ENCODE results near the gene ASAP3.
"Not testable (repeated sequence)": the region's sequence is repeated elsewhere in the genome, so short reads cannot be mapped to it uniquely, and the experiment has no call there.

The ASAP3 gene

DNA sequence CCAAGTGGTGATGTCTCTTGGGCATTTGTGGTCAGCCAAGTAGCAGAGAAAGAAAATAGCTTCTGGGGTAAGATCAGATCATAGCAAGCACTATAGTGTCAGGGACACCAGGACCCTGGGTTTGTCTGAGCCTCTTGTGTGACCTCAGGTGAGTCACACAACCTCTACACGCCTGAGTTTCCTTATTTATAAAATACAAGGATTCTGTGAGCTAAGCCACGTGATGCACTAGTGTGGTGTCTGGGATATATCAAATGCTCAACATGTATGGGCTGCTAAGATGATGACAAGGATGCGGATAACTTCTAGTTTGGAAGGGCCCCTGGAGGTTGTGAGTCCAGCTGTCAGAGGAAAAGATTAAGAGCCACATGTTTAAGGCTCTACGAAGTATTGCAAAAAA is 89.8 kb downstream of the ASAP3 start:
- DNase-seq, result no peak

DNA sequence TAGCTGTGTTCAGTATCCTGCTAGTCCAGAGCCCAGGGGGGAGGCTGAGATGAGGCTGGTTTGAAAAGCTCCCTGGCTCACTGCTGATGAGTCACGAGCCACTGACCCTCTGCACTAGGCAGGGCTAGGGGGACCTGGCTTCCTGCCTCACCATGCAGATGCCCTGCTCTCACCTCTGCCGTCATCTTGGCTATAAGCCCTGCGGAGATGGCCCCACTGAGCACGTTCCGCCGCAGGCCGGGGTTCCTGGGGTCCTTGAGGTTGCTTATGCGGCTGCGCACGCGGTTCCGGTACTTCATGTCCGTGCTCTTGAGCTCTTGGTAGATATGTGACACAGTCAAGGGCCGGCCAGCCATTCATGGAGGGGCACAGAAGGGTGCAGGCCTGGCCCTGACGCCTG is 90.3 kb downstream of the ASAP3 start:
- no peak for DNase-seq

GRCh38 chr1:23392125-23392855 is 91.7 kb downstream of the ASAP3 start:
- DNase-seq, result no peak

GRCh38 chr1:23389837-23390321 is 94.1 kb downstream of the ASAP3 start:
- DNase-seq, result no peak

DNA sequence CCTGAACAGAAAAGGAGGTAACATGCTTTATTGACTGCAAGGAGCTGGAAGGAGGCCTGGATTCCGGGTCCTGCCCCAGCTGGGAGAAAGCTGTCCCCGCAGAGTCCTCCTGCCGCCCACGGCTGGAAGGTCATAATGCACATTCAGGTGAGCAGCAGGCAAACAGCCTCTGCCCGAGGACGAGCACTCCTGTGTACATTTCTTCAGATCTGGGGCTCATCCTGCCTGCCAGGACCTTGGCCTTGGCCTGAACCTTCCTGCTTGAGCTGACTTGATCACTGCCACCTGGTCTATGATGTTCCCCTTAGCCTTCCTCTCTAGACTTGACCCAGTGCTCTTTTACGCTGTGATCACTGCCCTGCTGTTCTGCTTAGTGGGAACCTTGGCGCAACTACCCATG is 96.5 kb downstream of the ASAP3 start:
- DNase-seq, result no peak

GRCh38 chr1:23385119-23385621 is 98.8 kb downstream of the ASAP3 start:
- DNase-seq, result no peak

DNA sequence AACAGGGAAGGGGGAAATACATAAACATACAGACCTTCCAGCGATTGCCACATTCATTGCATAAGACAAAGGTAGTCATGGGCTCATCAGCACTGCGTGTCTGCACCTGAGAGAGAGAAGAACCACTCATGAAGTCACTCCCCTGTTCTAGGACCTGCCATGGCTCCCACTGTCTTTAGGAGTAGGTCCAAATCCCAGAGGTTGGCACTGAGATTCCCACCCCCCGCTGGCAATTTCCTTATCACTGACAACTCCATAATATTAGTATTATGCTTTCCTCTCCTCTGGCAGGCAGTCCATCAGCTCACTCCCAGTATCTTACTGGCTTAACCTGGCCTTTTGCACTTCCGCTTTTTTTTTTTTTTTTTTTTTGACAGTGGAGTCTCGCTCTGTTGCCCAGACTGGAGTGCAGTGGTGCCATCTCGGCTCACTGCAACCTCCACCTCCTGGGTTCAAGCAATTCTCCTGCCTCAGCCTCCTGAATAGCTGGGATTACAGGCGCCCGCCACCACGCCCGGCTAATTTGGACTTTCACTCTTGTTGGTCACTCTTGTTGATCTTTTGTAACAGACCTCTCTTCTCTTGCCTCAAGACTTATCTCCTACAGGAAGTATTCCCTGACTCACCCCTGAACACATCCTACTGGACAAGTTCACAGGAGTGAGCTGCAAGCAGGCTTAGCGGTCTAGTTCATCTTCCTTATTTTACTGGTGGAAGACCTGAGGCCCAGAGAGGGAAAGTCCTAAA is 99.5 kb downstream of the ASAP3 start:
- DNase-seq, result no peak

DNA sequence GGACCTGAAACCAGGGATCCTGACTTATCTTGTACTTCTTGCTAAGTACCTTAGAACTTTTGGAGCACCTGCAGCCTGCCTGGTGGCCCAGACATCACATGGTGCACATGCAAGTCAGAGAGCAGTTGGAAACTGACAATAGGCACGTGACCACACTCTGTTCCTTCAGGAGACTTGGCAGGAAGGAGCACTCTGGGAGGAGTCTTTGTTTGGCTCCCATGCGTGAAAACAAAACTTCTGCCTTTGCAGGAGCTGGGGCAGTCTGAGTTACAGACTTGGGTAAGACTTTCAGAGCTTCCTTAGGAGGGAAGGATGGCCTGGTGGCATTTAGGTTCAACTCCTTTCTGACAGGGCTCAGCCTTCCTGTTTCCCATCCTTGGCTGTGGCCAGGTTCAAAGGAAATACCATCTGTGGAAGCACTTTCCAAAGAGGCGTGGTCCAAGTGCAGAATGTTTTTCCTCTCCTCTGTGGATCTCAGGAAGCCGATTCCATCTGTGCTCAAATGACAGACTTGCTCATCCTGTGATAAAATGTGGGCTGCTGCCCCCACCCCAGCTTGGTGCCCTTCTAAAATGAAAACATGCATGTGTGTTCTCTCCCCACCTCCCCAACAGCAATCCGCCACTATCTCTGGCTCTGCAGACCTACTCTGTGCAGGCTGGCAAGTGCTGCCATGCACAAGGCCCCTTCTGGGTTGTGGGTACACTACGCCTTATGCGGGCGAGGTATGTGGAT is 100.2 kb downstream of the ASAP3 start:
- no peak for DNase-seq

DNA sequence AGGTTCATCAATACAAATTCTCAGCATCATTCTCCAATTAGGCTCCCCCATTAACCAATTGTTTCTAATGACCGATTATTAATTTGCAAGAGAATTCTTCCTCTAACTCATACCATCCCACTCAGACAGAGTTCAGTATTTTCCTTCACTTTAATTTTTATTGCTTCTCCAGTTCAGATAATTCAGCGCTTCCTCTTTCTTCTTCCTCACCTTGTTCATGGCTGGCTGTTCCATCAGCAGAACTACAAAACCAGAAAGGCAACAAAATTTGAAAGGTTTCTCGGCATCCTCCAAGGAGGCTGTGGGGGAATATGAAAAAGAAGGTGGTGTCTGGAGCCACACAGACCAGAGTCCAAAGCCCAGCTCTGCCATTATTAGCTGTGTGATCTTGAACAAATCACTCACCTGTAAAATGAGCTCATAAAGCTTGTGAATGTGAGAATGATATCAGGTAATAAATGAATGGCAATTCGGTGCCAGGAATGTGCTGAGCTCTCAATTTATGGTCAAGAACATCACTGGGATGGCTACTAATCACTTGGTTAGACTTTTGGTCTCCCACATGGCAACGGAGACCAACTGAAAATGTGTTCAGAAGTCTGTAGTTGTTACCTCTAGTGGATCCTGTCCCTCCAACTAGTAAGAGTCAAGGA is 102.6 kb downstream of the ASAP3 start:
- no peak for DNase-seq

DNA sequence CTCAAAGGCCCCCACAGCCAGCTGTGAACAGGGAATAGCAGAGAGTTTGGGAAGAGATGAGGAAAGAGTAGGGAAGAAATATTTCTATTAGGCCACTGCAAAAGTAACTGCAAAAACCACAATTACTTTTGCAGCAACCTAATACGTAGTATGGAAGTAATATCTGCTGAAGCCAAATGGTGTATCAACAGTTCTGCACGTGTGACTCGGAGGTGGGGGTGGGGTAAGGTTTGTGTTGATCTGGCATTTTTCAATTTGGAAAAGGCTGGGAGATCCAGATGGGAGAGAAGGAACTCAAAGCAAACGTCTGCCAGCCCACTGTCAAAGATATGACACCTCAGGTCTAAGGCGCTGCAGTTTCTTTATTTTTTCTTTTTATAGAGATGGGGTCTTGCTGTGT is 103.3 kb downstream of the ASAP3 start:
- DNase-seq, result no peak

GRCh38 chr1:23380236-23380635 is 103.7 kb downstream of the ASAP3 start:
- not testable (repeated sequence) for DNase-seq
